Activated CD4-positive, alpha-beta T cell treated with anti-CD3 and anti-CD28 coated beads for 4 hours (primary cell): ENCODE data around the gene GPD1L.
"Not testable (repeated sequence)": the region's sequence is repeated elsewhere in the genome, so short reads cannot be mapped to it uniquely, and the experiment has no call there.

Experiments
- DNase-seq, 2 donors: peaks; one replicate each; pipeline ENCODE4 v3.0.0-alpha.2; 2020

Gene GPD1L

GRCh38 chr3:32106132-32106928, at the start of gene GPD1L:
Gene GPD1L, plus strand, starts transcription at chr3:32106620. Its CDS starts 92 bp downstream, at chr3:32106712.
- DNase-seq: peak; percentile 87 to 89

DNA sequence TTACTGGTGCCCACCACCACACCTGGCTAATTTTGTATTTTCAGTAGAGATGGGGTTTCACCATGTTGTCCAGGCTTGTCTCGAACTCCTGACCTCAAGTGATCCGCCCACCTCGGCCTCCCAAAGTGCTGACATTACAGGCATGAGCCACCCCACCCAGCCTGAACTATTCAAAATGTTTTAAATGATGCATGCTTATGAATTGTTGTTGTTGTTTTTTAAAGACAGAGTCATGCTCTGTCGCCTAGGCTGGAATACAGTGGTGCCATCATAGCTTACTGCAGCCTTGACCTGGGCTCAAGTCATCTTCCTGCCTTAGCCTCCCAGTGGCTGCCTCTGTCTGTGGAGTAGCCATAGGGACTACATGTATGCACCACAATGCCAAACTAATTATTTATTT, 48.0 kb upstream of the GPD1L start:
- not testable (repeated sequence) for DNase-seq

DNA sequence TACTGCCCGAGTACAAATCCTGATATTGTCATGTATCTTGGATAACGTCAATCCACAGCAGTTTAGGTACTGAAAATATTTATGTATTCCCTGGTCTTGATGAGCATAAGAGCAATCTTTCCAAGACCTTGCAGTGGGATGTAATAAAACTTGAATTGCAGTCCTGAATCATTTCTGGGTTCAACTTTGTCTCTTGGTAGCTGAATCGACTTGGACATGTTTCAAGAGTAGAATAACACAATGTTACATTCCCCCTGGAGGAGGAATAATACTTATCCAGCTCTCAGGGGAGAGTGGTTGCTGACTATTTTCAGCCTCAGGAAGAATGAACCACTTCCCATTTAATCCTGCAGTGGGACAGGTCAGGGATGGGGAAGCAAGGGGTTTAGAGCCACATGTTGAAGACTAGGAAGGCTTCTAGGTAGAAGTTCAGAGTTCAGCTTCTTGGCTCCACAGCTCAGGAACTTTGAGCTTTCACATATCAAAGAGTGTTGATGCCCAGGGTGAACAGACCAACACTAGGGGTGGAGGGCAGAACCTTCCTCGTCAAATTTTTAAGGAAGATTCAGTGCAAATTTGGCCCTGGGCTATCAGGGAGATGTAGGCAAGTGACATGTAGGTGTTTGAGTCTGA, 43.4 kb upstream of the GPD1L start:
- no peak for DNase-seq

DNA sequence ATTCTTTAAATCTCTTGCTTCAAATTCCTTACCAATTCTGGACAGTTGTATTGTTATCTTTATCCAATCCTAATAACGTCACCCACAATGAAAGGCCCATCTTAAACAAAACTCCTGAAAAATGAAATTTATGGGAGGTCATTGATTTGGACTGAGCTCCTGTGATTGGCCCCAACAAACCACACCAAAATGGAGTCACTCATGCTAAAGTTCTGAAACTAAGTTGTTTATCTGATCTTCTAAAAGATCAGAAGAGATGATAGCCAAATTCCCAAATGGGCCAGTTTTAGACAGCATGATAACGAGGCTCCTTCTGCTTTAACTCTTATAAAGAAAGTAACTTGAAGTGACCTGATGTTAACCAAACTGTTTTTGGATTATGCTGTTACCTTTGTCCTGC, 39.7 kb upstream of the GPD1L start:
- no peak for DNase-seq

DNA sequence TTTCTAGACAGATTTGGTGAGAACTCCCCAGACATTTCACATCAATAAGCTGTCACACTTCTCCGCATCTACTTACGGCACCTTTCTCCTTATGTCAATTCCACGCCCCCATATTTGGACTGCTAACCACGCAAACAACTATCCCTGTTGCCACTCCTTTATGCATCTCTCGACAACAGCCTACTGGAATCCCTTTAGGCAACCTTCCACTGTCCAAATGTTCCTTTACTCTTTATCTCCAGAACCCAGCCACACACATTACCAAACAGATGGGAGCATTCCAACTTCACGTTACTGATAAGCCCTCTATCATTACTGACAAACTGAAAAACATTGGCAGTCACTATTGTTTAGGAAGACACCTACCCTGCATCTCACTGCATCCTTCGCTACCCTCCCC, 32.2 kb upstream of the GPD1L start:
- DNase-seq: not testable (repeated sequence)

GRCh38 chr3:32076566-32076965, 29.9 kb upstream of the GPD1L start:
- no peak for DNase-seq

- no peak for DNase-seq
Observed at GRCh38 chr3:32077260-32078084, 28.9 kb upstream of the GPD1L start.

- DNase-seq: no peak
Observed at GRCh38 chr3:32078085-32078634, 28.3 kb upstream of the GPD1L start.

DNA sequence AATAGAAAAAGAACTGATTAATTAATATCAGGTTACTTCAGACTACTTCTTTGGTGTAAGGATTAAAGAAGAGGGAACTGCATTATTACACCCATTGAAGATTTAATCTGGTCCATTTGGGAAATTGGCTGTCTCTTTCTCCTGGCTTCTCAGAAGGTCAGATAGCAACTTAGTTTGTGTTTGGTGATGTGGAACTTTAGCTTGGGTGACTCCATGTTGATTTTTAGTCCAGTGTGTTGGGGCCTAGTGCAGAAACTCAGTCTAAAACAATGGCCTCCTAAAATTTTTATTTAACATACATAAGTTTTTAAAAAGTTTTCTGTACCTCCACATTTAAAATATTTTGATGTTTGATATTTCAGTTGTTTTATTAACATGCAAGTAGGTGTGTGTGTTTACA, 27.6 kb upstream of the GPD1L start:
- DNase-seq: no peak

GRCh38 chr3:32082721-32083120, 23.7 kb upstream of the GPD1L start:
- no peak for DNase-seq

DNA sequence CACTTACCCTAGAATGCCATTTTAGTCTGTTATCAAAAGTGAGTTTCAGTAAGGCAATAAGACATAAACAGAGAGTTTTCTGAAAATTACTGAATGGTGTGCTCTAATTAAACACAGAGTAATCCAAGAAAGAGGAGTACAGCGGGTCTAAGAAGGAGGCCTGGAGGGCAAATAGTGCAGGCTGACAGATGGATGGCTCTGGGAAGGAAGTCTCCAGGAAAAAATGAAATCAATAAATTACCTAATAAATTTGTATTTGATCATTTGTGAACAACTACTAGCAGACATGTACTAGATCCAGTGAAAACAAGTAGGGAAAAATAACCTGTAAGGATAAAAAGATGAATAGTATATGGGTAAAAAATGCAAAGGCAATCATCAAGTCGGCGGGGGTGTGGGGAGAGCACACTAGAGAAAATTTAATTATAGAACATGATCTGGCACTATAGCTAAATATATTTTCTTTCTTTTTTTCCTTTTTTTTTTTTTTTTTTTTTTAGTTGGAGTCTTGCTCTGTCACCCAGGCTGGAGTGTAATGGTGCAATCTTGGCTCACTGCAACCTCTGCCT, 22.6 kb upstream of the GPD1L start:
- DNase-seq: no peak

GRCh38 chr3:32084870-32085269, 21.6 kb upstream of the GPD1L start:
- no peak for DNase-seq

DNA sequence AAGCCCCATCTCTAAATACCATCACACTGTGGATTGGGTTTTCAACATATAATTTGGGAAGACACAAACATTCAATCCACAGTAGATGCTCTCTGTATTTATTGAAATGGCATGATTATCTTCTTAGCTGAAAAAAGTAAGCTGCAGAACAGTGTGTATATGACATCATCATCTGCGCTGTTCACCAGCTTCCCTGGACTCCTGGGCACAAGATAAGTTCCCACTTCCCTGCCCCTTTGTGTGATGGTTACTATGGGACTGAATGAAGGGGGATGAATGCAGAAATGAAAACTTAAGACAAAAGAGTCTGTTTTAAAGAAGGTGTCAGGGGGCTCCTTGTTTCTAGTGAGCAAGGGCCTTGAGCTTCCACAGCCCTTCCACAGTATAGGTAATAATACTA, 20.0 kb upstream of the GPD1L start:
- DNase-seq: no peak

DNA sequence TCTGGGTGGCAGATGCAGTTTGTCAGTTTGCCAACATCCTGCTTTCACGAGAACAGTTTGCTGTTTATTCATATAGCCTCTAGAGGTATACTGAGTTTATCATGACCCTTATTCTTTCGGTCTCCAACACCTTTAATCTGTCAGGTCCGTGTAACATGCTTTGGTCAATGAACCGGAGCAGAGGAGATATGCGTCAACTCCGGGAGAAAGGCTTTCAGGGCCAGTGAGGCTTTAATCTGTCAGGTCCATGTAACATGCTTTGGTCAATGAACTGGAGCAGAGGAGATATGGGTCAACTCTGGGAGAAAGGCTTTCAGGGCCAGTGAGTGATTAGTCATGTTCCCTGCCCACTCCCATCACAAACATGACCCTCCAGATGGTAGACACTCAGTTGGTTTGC, 16.9 kb upstream of the GPD1L start:
- no peak for DNase-seq

DNA sequence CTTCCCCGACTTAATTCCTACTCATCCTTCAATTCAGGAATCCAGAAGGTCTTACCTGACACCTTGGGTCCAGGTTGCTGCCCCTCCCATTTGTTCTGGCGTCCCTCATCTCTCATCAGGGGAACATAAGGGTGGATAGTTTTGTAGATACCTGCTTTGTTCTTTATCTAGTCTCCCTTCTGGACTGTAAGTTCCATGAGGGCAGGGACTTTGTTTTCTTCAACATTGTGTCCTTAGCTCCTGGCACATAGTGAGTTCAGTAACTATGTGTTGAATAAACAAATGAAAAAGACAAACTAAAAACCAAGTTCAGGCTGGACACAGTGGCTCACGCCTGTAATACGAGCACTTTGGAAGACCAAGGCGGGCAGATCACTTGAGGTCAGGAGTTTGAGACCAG, 13.2 kb upstream of the GPD1L start:
- DNase-seq: no peak

DNA sequence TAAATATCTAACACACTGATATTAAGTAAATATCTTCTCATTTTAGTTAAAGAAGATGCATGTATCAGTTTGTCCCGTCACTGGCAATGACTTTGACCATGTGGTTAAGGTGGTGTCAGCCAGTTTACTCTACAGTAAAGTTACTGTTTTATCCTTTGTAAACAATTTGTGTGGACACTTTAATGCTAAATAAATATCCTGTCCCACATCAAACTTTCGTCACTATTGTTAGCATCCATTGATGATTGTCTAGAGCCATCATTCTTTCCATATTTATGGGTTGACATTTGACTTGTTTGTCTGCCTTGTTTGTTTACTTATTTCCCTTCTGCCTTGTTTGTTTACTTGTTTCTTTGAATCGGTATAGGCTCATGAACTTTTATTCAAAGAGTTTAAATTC, 11.0 kb upstream of the GPD1L start:
- no peak for DNase-seq

- DNase-seq: no peak
Observed at GRCh38 chr3:32097768-32098167, 8.7 kb upstream of the GPD1L start.

DNA sequence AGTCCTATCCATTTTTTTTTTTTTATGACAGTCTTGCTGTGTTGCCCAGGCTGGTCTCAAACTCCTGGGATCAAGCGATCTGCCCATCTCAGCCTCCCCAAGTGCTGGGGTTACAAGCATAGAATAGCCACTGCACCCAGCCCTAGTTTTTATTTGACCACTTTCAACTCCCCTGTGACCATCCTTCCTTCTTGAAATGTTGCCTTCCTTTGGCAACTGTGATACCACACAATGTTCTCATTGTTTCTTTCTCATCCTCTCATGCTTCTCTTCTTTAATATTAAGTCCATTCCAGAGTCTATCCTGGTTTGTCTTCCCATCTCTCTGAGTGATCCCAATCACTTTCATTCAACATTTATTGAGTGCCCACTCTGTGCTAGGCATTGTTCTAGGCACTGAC, 7.9 kb upstream of the GPD1L start:
- DNase-seq: no peak

GRCh38 chr3:32100465-32100864, 6.0 kb upstream of the GPD1L start:
- no peak for DNase-seq

DNA sequence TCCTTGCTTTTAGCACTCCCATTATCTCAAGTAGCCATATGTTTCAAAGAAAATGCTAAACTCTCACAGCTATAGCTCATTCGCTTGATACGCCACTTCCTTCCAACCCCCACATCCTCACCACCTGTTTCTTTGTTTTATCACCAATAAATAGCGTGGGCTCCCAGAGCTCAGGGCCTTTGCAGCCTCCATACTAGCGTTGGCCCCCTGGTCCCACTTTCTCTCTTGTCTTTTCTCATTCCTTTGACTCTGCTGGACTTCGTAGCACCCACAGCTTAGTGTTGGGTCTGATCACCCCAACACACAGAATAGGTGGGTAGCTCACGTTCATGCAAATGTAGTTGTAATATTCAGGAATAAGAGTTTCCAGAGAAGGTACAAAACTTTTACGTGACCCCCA, 4.1 kb upstream of the GPD1L start:
- no peak for DNase-seq

DNA sequence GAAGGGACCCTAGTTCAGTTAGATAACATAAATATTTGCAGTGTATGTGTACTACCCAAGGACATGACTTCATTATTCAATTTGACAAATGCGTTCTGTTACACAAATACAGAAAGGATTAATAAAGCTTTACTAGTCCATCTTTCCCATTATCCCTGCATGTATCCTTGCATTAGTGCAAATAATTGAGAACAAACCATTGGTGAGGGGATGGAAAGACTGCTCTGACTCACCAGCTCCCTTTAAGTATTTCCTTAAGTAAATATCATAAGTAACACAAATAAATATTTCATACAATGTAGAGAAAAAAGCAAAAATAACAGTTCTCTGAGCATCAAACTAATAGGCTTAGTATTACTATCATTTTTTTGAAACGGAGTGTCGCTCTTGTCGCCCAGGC, 1.9 kb upstream of the GPD1L start:
- no peak for DNase-seq

- DNase-seq: no peak
Observed at GRCh38 chr3:32105291-32106131, 909 bp upstream of the GPD1L start.
